SK-N-SH (cell line): Measurements from ENCODE around the gene RAPGEF6. TPM values are rescaled to one million over a fixed set of nuclear protein-coding genes. Genes with fewer than 3 reads are reported as not detected.

Source experiments
- CTCF ChIA-PET: fragments of 300-600, 350-600 bp; formaldehyde crosslinking; extraction: SDS; loops from one replicate; lab custom pipeline; 2021; lab: Yijun Ruan, JAX
- POLR2A ChIA-PET: fragments of 350-600 bp; sonication (Branson Sonifier 250); formaldehyde crosslinking; extraction: SDS; loops from one replicate; lab custom pipeline; 2020; ENCODE audit warnings: antibody characterized with exemption, inconsistent platforms; lab: Yijun Ruan, JAX
- DNase-seq: peaks from one replicate; pipeline ENCODE4 v3.0.0; 2012
- H2AFZ ChIP-seq: fragments of 200-600 bp; sonication (generic); 2 replicates; pipeline ENCODE4 v1.8.1; 2016; ENCODE audit warnings: antibody characterized with exemption, mild to moderate bottlenecking, low read depth
- H3F3A ChIP-seq: fragments of 200-600 bp; sonication (generic); replicated peaks from 2 replicates; pipeline ENCODE3; 2016; ENCODE audit warnings: antibody characterized with exemption, mild to moderate bottlenecking; ENCODE audit not compliant: insufficient read depth
- H3K27ac ChIP-seq, 2 experiments: fragments of 200-500 bp in 1 of 2; fragments of 200-600 bp in 1 of 2; sonication (Bioruptor generic) in 1 of 2; sonication (generic), shearing (Covaris generic) in 1 of 2; 2 replicates each; pipeline versions ENCODE4 v1.5.1 to v1.6.1; 2014 to 2016; ENCODE audit warnings: low read depth in 2 of 2, inconsistent platforms in 1 of 2, low read length in 1 of 2, mild to moderate bottlenecking in 1 of 2, mixed read lengths in 1 of 2
- H3K27me3 ChIP-seq: fragments of 200-600 bp; sonication (generic), shearing (Covaris generic); 2 replicates; pipeline ENCODE4 v1.6.1; 2016; ENCODE audit warnings: mixed run types; ENCODE audit not compliant: insufficient read depth
- H3K36me3 ChIP-seq, 2 experiments: fragments of 200-500 bp in 1 of 2; fragments of 200-600 bp in 1 of 2; sonication (Bioruptor generic) in 1 of 2; sonication (generic) in 1 of 2; replicated peaks in 1 of 2; 2 replicates each; pipeline versions ENCODE3 to v1.5.1; 2014 to 2016; ENCODE audit warnings: low read length in 1 of 2, mild to moderate bottlenecking in 1 of 2; ENCODE audit not compliant: insufficient read depth in 2 of 2, control insufficient read depth in 1 of 2
- H3K4me1 ChIP-seq, 2 experiments: fragments of 200-500 bp in 1 of 2; fragments of 200-600 bp in 1 of 2; sonication (Bioruptor generic) in 1 of 2; sonication (generic), shearing (Covaris generic) in 1 of 2; 2 replicates each; pipeline versions ENCODE4 v1.5.1 to v1.6.1; 2014 to 2016; ENCODE audit warnings: low read depth in 1 of 2, low read length in 1 of 2, mixed run types in 1 of 2; ENCODE audit not compliant: insufficient read depth in 2 of 2, control insufficient read depth in 1 of 2
- H3K4me2 ChIP-seq: fragments of 200-600 bp; sonication (generic), shearing (Covaris generic); 2 replicates; pipeline ENCODE4 v1.6.1; 2017; ENCODE audit warnings: mixed run types
- H3K4me3 ChIP-seq, 2 experiments: fragments of 200-500 bp in 1 of 2; fragments of 200-600 bp in 1 of 2; sonication (Bioruptor generic) in 1 of 2; sonication (generic), shearing (Covaris generic) in 1 of 2; 2 replicates each; pipeline versions ENCODE4 v1.5.1 to v1.8.1; 2014 to 2016; ENCODE audit warnings: low read depth in 2 of 2, inconsistent platforms in 1 of 2, low read length in 1 of 2, mild to moderate bottlenecking in 1 of 2, mixed read lengths in 1 of 2, moderate library complexity in 1 of 2
- H3K79me2 ChIP-seq: fragments of 200-600 bp; sonication (generic); 2 replicates; pipeline ENCODE4 v1.8.1; 2017; ENCODE audit warnings: mild to moderate bottlenecking; ENCODE audit not compliant: insufficient read depth
- H3K9ac ChIP-seq: fragments of 200-600 bp; sonication (generic); 2 replicates; pipeline ENCODE4 v1.6.1; 2017; ENCODE audit warnings: mixed run types
- H3K9me2 ChIP-seq: fragments of 200-600 bp; sonication (generic); 2 replicates; pipeline ENCODE4 v1.6.1; 2017; ENCODE audit warnings: mixed run types
- H3K9me3 ChIP-seq: fragments of 200-600 bp; sonication (generic); 2 replicates; pipeline ENCODE4 v1.6.1; 2017; ENCODE audit warnings: mixed run types, mild to moderate bottlenecking, moderate library complexity
- H4K20me1 ChIP-seq: fragments of 200-600 bp; sonication (generic); 2 replicates; pipeline ENCODE4 v1.6.1; 2017; ENCODE audit warnings: mild to moderate bottlenecking, mixed run types; ENCODE audit not compliant: insufficient read depth
- CHD2 ChIP-seq: fragments of 150-350 bp; IDR thresholded peaks from 2 replicates; pipeline ENCODE4 v1.6.1; 2018; ENCODE audit warnings: low read length; ENCODE audit not compliant: partially characterized antibody
- ELF1 ChIP-seq: IDR thresholded peaks from 2 replicates; pipeline ENCODE4 v1.4.0; 2012
- EP300 ChIP-seq, 2 experiments: IDR thresholded peaks; 2 replicates each; pipeline versions ENCODE4 v1.4.0 to v1.6.1; 2012; ENCODE audit warnings: borderline replicate concordance in 1 of 2, low read depth in 1 of 2, low read length in 1 of 2
- FOXJ3 ChIP-seq: sonication (generic); formaldehyde crosslinking; IDR thresholded peaks from 2 replicates; pipeline ENCODE4 v1.5.1; 2020; ENCODE audit warnings: mild to moderate bottlenecking, missing genetic modification reagents
- JUND ChIP-seq: IDR thresholded peaks from 2 replicates; pipeline ENCODE4 v1.4.0; 2012
- MAX ChIP-seq: IDR thresholded peaks from 2 replicates; pipeline ENCODE4 v1.4.0; 2012; ENCODE audit warnings: low read depth
- NFIC ChIP-seq: IDR thresholded peaks from 2 replicates; pipeline ENCODE4 v1.4.0; 2012; ENCODE audit warnings: borderline replicate concordance
- PBX3 ChIP-seq: IDR thresholded peaks from 2 replicates; pipeline ENCODE4; 2012
- RCOR1 ChIP-seq: fragments of 150-350 bp; IDR thresholded peaks from 2 replicates; pipeline ENCODE4 v1.6.1; 2017; ENCODE audit warnings: antibody characterized with exemption, low read length
- REST ChIP-seq: IDR thresholded peaks from 2 replicates; pipeline ENCODE4 v1.6.1; 2012; ENCODE audit warnings: mild to moderate bottlenecking, low read depth, low read length, moderate library complexity
- SMC3 ChIP-seq: IDR thresholded peaks from 2 replicates; pipeline ENCODE4 v1.6.1; 2012; ENCODE audit warnings: low read depth, low read length, improper control_type of control experiment
- TAF1 ChIP-seq: IDR thresholded peaks from 2 replicates; pipeline ENCODE4 v1.6.1; 2012; ENCODE audit warnings: low read depth, mild to moderate bottlenecking, low read length, moderate library complexity, borderline replicate concordance
- ZBTB33 ChIP-seq: IDR thresholded peaks from 2 replicates; pipeline ENCODE4 v1.4.0; 2012; ENCODE audit warnings: low read depth, borderline replicate concordance
- WGBS: methylation state at CpG from one replicate; pipeline ENCODE4 v1.1.6; 2017; ENCODE audit warnings: low lambda C conversion rate; 5-methylcytosine and 5-hydroxymethylcytosine counted together
- polyA plus RNA-seq, 3 experiments: library from polyadenylated mRNA; depleted of rRNA; stranded (reverse); fragments of >200 nt; gene quantifications; 2 replicates each; pipeline ENCODE4 v1.2.3, GENCODE V29; 2012
- TF ChIP-seq, protein P1 (sequence below): fragments of 150-350 bp; IDR thresholded peaks from 2 replicates; pipeline ENCODE4 v1.6.1; 2016; ENCODE audit warnings: mild to moderate bottlenecking, low read depth, low read length
- TF ChIP-seq, protein P2 (sequence below): fragments of 150-350 bp; IDR thresholded peaks from 2 replicates; pipeline ENCODE4 v1.6.1; 2017; ENCODE audit warnings: antibody characterized with exemption, low read length, low read depth, borderline replicate concordance

Gene RAPGEF6
- polyA plus RNA-seq, 1 of the 3 experiments (the other 2 are of a cell fraction): 2.9 TPM

GRCh38 chr5:131595088-131596033, 39.7 kb downstream of the RAPGEF6 start:
- Histone ChIP-seq H3K27ac (no peak overlapping the region), H3K36me3 (peaks cover 3 to 16% of the 10 kb centered on the region in 2 experiments), H2AFZ (no peak overlapping the region), H3K27me3 (no peaks in the 10 kb centered on the region), H3K4me2 (no peak overlapping the region), H4K20me1 (no peaks in the 10 kb centered on the region), H3K9ac (no peak overlapping the region), H3K4me1 (no peaks in the 10 kb centered on the region; a peak in 1 of 4 replicates), H3K9me2 (no peaks in the 10 kb centered on the region), H3K9me3 (0 out of 2 replicates have a peak, but pooled peaks cover 5% of the 10 kb centered on the region)
- over 99% methylated on average over 8 of the region's 8 CpGs for WGBS
- TF ChIP-seq REST (no peak), FOXJ3 (CRISPR knock-in tag) (no peak), JUND (no peak), PBX3 (no peak), RCOR1 (no peak), ZBTB33 (no peak), NFIC (no peak), EP300 (IDR thresholded peaks at IDR 0.05; ENCODE audit: borderline replicate concordance in 1 of 2, low read depth in 1 of 2, low read length in 1 of 2) (no peak), SMC3 (no peak), MAX (no peak), TAF1 (no peak), ELF1 (no peak), CHD2 (no peak)
- TF ChIP-seq, protein P1, sequence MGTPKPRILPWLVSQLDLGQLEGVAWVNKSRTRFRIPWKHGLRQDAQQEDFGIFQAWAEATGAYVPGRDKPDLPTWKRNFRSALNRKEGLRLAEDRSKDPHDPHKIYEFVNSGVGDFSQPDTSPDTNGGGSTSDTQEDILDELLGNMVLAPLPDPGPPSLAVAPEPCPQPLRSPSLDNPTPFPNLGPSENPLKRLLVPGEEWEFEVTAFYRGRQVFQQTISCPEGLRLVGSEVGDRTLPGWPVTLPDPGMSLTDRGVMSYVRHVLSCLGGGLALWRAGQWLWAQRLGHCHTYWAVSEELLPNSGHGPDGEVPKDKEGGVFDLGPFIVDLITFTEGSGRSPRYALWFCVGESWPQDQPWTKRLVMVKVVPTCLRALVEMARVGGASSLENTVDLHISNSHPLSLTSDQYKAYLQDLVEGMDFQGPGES: no peak
- TF ChIP-seq, protein P2, sequence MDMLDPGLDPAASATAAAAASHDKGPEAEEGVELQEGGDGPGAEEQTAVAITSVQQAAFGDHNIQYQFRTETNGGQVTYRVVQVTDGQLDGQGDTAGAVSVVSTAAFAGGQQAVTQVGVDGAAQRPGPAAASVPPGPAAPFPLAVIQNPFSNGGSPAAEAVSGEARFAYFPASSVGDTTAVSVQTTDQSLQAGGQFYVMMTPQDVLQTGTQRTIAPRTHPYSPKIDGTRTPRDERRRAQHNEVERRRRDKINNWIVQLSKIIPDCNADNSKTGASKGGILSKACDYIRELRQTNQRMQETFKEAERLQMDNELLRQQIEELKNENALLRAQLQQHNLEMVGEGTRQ: no peak
- TF ChIP-seq, all 33 proteins: peak for 0
- DNase-seq: no peak
- H3K4me3 ChIP-seq: no peak overlapping the region
- ChIA-PET POLR2A (no interaction called here), CTCF (interaction anchor here (1.6 to 1.8 kb wide), 2 partner anchors 21 to 468 kb away, joined by 3 to 4 read pairs; no protein-coding TSS in a partner anchor)
- H3K79me2 ChIP-seq: peaks cover 37% of the 10 kb centered on the region
- no peaks in the 10 kb centered on the region for H3F3A ChIP-seq
